Vagina (tissue), 2 donors: ENCODE measurements around the gene ANXA2R. TPM values are rescaled to one million over a fixed set of nuclear protein-coding genes. Genes with fewer than 3 reads are reported as not detected.
A peak's percentile ranks its signal among the peaks of the same experiment; 100 is the strongest.
"Not testable (repeated sequence)": the region's sequence is repeated elsewhere in the genome, so short reads cannot be mapped to it uniquely, and the experiment has no call there.

Experiments
- DNase-seq, 2 donors: peaks; one replicate each; pipeline ENCODE4 v3.0.0-alpha.2; 2017; ENCODE audit errors: extremely low spot score in 2 of 2
- H3K27ac ChIP-seq: fragments of 200-600 bp; sonication (generic); one replicate; pipeline ENCODE4 v1.5.1; 2019
- H3K27me3 ChIP-seq: fragments of 200-600 bp; sonication (generic); one replicate; pipeline ENCODE4 v1.5.1; 2019
- H3K36me3 ChIP-seq, 2 donors: fragments of 200-600 bp; sonication (generic); one replicate each; pipeline ENCODE4 v1.5.1; 2017 to 2019
- H3K4me1 ChIP-seq: fragments of 200-600 bp; sonication (generic); one replicate; pipeline ENCODE4 v1.5.1; 2019
- H3K4me3 ChIP-seq, 2 donors: fragments of 200-600 bp; sonication (generic); 1 replicate in 1 of 2; 2 replicates in 1 of 2; pipeline ENCODE4 v1.5.1; 2016 to 2019
- H3K9me3 ChIP-seq: fragments of 200-600 bp; sonication (generic); one replicate; pipeline ENCODE4 v1.5.1; 2019
- CTCF ChIP-seq, 3 experiments: fragments of 450-650 bp in 2 of 3; fragments of 200-600 bp in 1 of 3; sonication (generic) in 1 of 3; IDR thresholded peaks; one replicate each; pipeline ENCODE4 v1.5.1; 2017 to 2019; ENCODE audit warnings: antibody characterized with exemption in 3 of 3, mild to moderate bottlenecking in 2 of 3, moderate library complexity in 2 of 3
- POLR2A ChIP-seq, 2 donors: fragments of 450-650 bp; IDR thresholded peaks; one replicate each; pipeline ENCODE4 v1.6.1; 2017; ENCODE audit warnings: antibody characterized with exemption in 2 of 2, mild to moderate bottlenecking in 2 of 2, moderate library complexity in 2 of 2
- POLR2AphosphoS5 ChIP-seq, 2 donors: sonication (generic); formaldehyde crosslinking; IDR thresholded peaks; one replicate each; pipeline ENCODE4 v1.9.0; 2017; ENCODE audit warnings: antibody characterized with exemption in 2 of 2, mild to moderate bottlenecking in 2 of 2, low read depth in 1 of 2; ENCODE audit not compliant: insufficient read depth in 1 of 2
- intact Hi-C: fragments of 100-400 bp; cut with DNase I; formaldehyde crosslinking; loops from one replicate; pipeline ENCODE4 v1.15.1; 2023
- total RNA-seq: library from RNA; depleted of rRNA; stranded (reverse); fragments of >200 nt; gene quantifications from one replicate; pipeline ENCODE4 v1.2.3, GENCODE V29; 2016

Gene ANXA2R, protein sequence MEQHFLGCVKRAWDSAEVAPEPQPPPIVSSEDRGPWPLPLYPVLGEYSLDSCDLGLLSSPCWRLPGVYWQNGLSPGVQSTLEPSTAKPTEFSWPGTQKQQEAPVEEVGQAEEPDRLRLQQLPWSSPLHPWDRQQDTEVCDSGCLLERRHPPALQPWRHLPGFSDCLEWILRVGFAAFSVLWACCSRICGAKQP
- total RNA-seq: 10.6 TPM

- DNase-seq: no peak
- no peaks in the 10 kb centered on the region for H3K27me3 ChIP-seq
- peak within 1 kb of the TSS; percentile 49 to 58 for H3K4me3 ChIP-seq
- no peaks in the 10 kb centered on the region for H3K36me3 ChIP-seq
- TF ChIP-seq POLR2AphosphoS5 (IDR thresholded peaks at IDR 0.05; ENCODE audit: insufficient read depth in 1 of 2, low read depth in 1 of 2): peak; percentile 21 to 90
- TF ChIP-seq POLR2A (IDR thresholded peaks at IDR 0.05): no peak
- peak; percentile 47 to 81 (median 54) for TF ChIP-seq CTCF (IDR thresholded peaks at IDR 0.05)
- no peaks in the 10 kb centered on the region for H3K9me3 ChIP-seq
- intact Hi-C loops: loop anchor here (2.0 to 5.0 kb wide), 4 partner anchors 22 to 133 kb away; no protein-coding TSS in a partner anchor
- peak within 1 kb of the TSS; percentile 83 for H3K27ac ChIP-seq
- H3K4me1 ChIP-seq: peaks cover 9% of the 10 kb centered on the region
Observed at GRCh38 chr5:43040287-43041098, at the start of gene ANXA2R. Gene ANXA2R (minus strand): TSS chr5:43040319. CDS start chr5:43040046, 273 bp downstream.

GRCh38 chr5:43086118-43086908, 46.2 kb upstream of the ANXA2R start:
- intact Hi-C loops, H3K4me3 ChIP-seq, H3K27me3 ChIP-seq, H3K27ac ChIP-seq, H3K4me1 ChIP-seq, H3K36me3 ChIP-seq, H3K9me3 ChIP-seq, DNase-seq: not testable (repeated sequence)

GRCh38 chr5:43085453-43085852, 45.3 kb upstream of the ANXA2R start:
- no peaks in the 10 kb centered on the region for H3K4me1 ChIP-seq
- no peak for TF ChIP-seq POLR2AphosphoS5 (IDR thresholded peaks at IDR 0.05; ENCODE audit: insufficient read depth in 1 of 2, low read depth in 1 of 2)
- no peak for TF ChIP-seq POLR2A (IDR thresholded peaks at IDR 0.05)
- no peak for TF ChIP-seq CTCF (IDR thresholded peaks at IDR 0.05)
- no peak overlapping the region for H3K4me3 ChIP-seq
- no peak overlapping the region for H3K27ac ChIP-seq
- no peak for DNase-seq
- H3K27me3 ChIP-seq: no peaks in the 10 kb centered on the region
- H3K9me3 ChIP-seq: no peaks in the 10 kb centered on the region
- peaks cover 0 to 7% of the 10 kb centered on the region in 2 donors for H3K36me3 ChIP-seq
- intact Hi-C loops: no loop called here

DNA sequence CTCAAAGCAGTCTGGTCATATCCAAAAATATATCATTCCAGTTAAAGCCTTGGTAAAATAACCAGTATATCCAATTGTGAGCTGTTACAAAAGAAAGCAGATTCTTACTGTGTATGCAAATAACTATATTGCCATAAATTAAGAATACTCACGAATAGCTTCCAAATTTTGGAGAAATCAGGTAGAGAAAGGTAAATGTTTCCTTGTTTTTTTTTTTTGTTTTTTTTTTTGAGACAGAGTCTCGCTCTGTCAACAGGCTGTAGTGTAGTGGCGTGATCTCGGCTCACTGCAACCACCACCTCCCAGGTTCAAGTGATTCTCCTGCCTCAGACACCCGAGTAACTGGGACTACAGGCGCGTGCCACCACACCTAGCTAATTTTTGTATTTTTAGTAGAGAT, 44.3 kb upstream of the ANXA2R start:
- H3K36me3 ChIP-seq, H3K9me3 ChIP-seq, DNase-seq, H3K4me1 ChIP-seq, H3K4me3 ChIP-seq, H3K27me3 ChIP-seq, H3K27ac ChIP-seq, intact Hi-C loops: not testable (repeated sequence)

- H3K4me1 ChIP-seq, H3K27ac ChIP-seq, H3K27me3 ChIP-seq, H3K36me3 ChIP-seq, H3K4me3 ChIP-seq, intact Hi-C loops, H3K9me3 ChIP-seq: not testable (repeated sequence)
- peak in 1 of 2 donors; percentile 3 for DNase-seq
Observed at GRCh38 chr5:43081345-43081744, 41.2 kb upstream of the ANXA2R start.

GRCh38 chr5:43078956-43079355, 38.8 kb upstream of the ANXA2R start:
- H3K36me3 ChIP-seq: no peaks in the 10 kb centered on the region
- H3K4me1 ChIP-seq: peaks cover 15% of the 10 kb centered on the region
- intact Hi-C loops: no loop called here
- no peak for DNase-seq
- no peak for TF ChIP-seq POLR2AphosphoS5 (IDR thresholded peaks at IDR 0.05; ENCODE audit: insufficient read depth in 1 of 2, low read depth in 1 of 2)
- no peak for TF ChIP-seq POLR2A (IDR thresholded peaks at IDR 0.05)
- no peak for TF ChIP-seq CTCF (IDR thresholded peaks at IDR 0.05)
- no peaks in the 10 kb centered on the region for H3K27me3 ChIP-seq
- no peak overlapping the region for H3K27ac ChIP-seq
- H3K4me3 ChIP-seq: no peak overlapping the region
- H3K9me3 ChIP-seq: no peaks in the 10 kb centered on the region

DNA sequence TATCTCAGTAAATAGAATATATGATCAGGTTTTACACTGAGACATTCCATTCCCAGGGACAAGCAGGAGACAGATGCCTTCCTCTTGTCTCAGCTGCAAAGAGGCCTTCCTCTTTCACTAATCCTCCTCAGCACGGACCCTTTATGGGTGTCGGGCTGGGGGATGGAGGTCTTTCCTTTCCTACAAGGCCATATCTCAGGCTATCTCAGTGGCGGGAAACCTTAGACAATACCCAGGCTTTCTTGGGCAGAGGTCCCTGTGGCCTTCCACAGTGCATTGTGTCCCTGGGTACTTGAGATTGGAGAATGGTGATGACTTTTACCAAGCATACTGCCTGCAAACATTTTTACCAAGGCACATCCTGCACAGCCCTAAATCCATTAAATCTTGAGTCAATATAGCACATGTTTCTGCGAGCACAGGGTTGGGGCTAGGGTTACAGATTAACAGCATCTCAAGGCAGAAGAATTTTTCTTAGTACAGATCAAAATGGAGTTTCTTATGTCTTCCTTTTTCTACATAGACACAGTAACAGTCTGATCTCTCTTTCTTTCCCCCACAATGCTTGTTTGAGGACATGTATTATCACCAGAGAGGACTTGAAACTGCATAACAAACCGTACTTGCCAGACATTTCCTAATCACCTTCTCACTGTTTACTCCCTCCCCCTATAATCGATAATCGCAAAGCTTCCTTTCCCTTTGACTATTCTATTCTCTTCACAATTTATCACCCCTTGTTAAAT, 37.5 kb upstream of the ANXA2R start:
- H3K9me3 ChIP-seq, H3K27ac ChIP-seq, DNase-seq, H3K27me3 ChIP-seq, intact Hi-C loops, H3K36me3 ChIP-seq, H3K4me3 ChIP-seq: not testable (repeated sequence)
- peaks cover 15% of the 10 kb centered on the region for H3K4me1 ChIP-seq
